ENCODE measurements around the gene PCDHGA1.

PCDHGA1 gene

GRCh38 chr5:141439411-141440141 lies 109.3 kb downstream of the PCDHGA1 start:
- no peak for DNase-seq (ENCODE audit: low read depth in 2 of 2)

GRCh38 chr5:141440341-141440740 lies 110.0 kb downstream of the PCDHGA1 start:
- no peak for DNase-seq (ENCODE audit: low read depth in 2 of 2)

GRCh38 chr5:141441571-141442170 lies 111.4 kb downstream of the PCDHGA1 start:
- DNase-seq (ENCODE audit: low read depth in 2 of 2) = no peak

- no peak for DNase-seq (ENCODE audit: low read depth in 2 of 2)
These were observed 135.0 kb downstream of the PCDHGA1 start for GRCh38 chr5:141465351-141465750.

- DNase-seq (ENCODE audit: low read depth in 2 of 2) = no peak
These were observed 145.4 kb downstream of the PCDHGA1 start, which contains the start of gene PCDHGC3 for GRCh38 chr5:141475625-141476131. TSS of gene PCDHGC3 (plus strand) at chr5:141475966. CDS start at chr5:141476117, 151 bp downstream.

- DNase-seq (ENCODE audit: low read depth in 2 of 2) = no peak
These were observed 146.0 kb downstream of the PCDHGA1 start for GRCh38 chr5:141476132-141476911.

GRCh38 chr5:141477044-141477575 lies 146.8 kb downstream of the PCDHGA1 start:
- DNase-seq (ENCODE audit: low read depth in 2 of 2) = no peak

- DNase-seq (ENCODE audit: low read depth in 2 of 2) = no peak
These were observed 147.5 kb downstream of the PCDHGA1 start for GRCh38 chr5:141477815-141478214.

- no peak for DNase-seq (ENCODE audit: low read depth in 2 of 2)
These were observed 148.1 kb downstream of the PCDHGA1 start for GRCh38 chr5:141478321-141478945.

- no peak for DNase-seq (ENCODE audit: low read depth in 2 of 2)
These were observed 149.5 kb downstream of the PCDHGA1 start for GRCh38 chr5:141479776-141480175.

GRCh38 chr5:141483902-141484301 lies 153.6 kb downstream of the PCDHGA1 start:
- DNase-seq (ENCODE audit: low read depth in 2 of 2) = no peak

- no peak for DNase-seq (ENCODE audit: low read depth in 2 of 2)
These were observed 154.0 kb downstream of the PCDHGA1 start for GRCh38 chr5:141484310-141484640.

- DNase-seq (ENCODE audit: low read depth in 2 of 2) = no peak
These were observed 154.5 kb downstream of the PCDHGA1 start, which contains the start of gene PCDHGC4 for GRCh38 chr5:141484641-141485311. TSS of gene PCDHGC4 (plus strand) at chr5:141485030. CDS start at chr5:141485174, 144 bp downstream.

- no peak for DNase-seq (ENCODE audit: low read depth in 2 of 2)
These were observed 155.2 kb downstream of the PCDHGA1 start for GRCh38 chr5:141485321-141486055.

- no peak for DNase-seq (ENCODE audit: low read depth in 2 of 2)
These were observed 155.8 kb downstream of the PCDHGA1 start for GRCh38 chr5:141486091-141486490.

GRCh38 chr5:141487131-141487530 lies 156.8 kb downstream of the PCDHGA1 start:
- no peak for DNase-seq (ENCODE audit: low read depth in 2 of 2)

GRCh38 chr5:141488591-141489561 lies 158.6 kb downstream of the PCDHGA1 start, which contains the start of gene PCDHGC5:
TSS of gene PCDHGC5 (plus strand) at chr5:141489081. CDS start at chr5:141489241, 160 bp downstream.
- no peak for DNase-seq (ENCODE audit: low read depth in 2 of 2)

GRCh38 chr5:141489841-141490240 lies 159.5 kb downstream of the PCDHGA1 start:
- DNase-seq (ENCODE audit: low read depth in 2 of 2) = no peak

- DNase-seq (ENCODE audit: low read depth in 2 of 2) = no peak
These were observed 160.0 kb downstream of the PCDHGA1 start for GRCh38 chr5:141490271-141490670.
